GM18499 (cell line): ENCODE results near the gene BCL11B.
A peak's percentile ranks its signal among the peaks of the same experiment; 100 is the strongest.

Experiments used
- ATAC-seq: cut with Tn5 transposase; IDR thresholded peaks from one replicate; pipeline ENCODE4 v1.9.1; 2021; ENCODE audit warnings: moderate number of reproducible peaks; ENCODE audit not compliant: insufficient read depth, unreplicated experiment

The BCL11B gene

GRCh38 chr14:99268810-99269707, 2.9 kb downstream of the BCL11B start:
- no peak for ATAC-seq

- no peak for ATAC-seq
Observed at GRCh38 chr14:99267837-99268781, 3.9 kb downstream of the BCL11B start.

- no peak for ATAC-seq
Observed at GRCh38 chr14:99267381-99267780, 4.6 kb downstream of the BCL11B start.

GRCh38 chr14:99266181-99267178, 5.5 kb downstream of the BCL11B start:
- peak; percentile 65 for ATAC-seq

GRCh38 chr14:99265571-99265970, 6.4 kb downstream of the BCL11B start:
- ATAC-seq = no peak

GRCh38 chr14:99264691-99265450, 7.1 kb downstream of the BCL11B start:
- no peak for ATAC-seq

- no peak for ATAC-seq
Observed at GRCh38 chr14:99263564-99264330, 8.2 kb downstream of the BCL11B start.

- no peak for ATAC-seq
Observed at GRCh38 chr14:99262977-99263448, 9.0 kb downstream of the BCL11B start.

GRCh38 chr14:99261912-99262787, 9.8 kb downstream of the BCL11B start:
- ATAC-seq = no peak

GRCh38 chr14:99260587-99261551, 11.1 kb downstream of the BCL11B start:
- ATAC-seq = no peak

GRCh38 chr14:99260116-99260515, 11.9 kb downstream of the BCL11B start:
- no peak for ATAC-seq

GRCh38 chr14:99258876-99259726, 12.9 kb downstream of the BCL11B start:
- ATAC-seq = no peak

- no peak for ATAC-seq
Observed at GRCh38 chr14:99258341-99258861, 13.6 kb downstream of the BCL11B start.

GRCh38 chr14:99257673-99258221, 14.2 kb downstream of the BCL11B start:
- no peak for ATAC-seq
